K562 (cell line): ENCODE data around the gene CFAP90. TPM values are rescaled to one million over a fixed set of nuclear protein-coding genes. Genes with fewer than 3 reads are reported as not detected.

Source experiments
- ATAC-seq: fragments of 200-7000 bp; cut with Tn5 transposase; 3 replicates; pipeline ENCODE4 v1.9.1; 2020; ENCODE audit warnings: moderate library complexity
- BruUV-seq: library from RNA; stranded (reverse); fragments of 400-500 nt; replicated peaks from 2 replicates; lab custom pipeline; 2021; lab: Mats Ljungman, UMichigan
- CTCF ChIA-PET: fragments of 300-600 bp; formaldehyde crosslinking; extraction: SDS; loops from one replicate; lab custom pipeline; 2021; ENCODE audit warnings: low intra/inter-chr PET ratio; lab: Yijun Ruan, JAX
- POLR2A ChIA-PET: fragments of 300-600, 350-650 bp; sonication (Branson Sonifier 250); formaldehyde crosslinking; extraction: SDS; loops from one replicate; lab custom pipeline; 2021; ENCODE audit warnings: antibody characterized with exemption, inconsistent platforms; lab: Yijun Ruan, JAX
- DNase-seq, 4 experiments: peaks; one replicate each; pipeline versions ENCODE4 v3.0.0 to v3.0.0-alpha.2; 2011 to 2018; ENCODE audit warnings: low spot score in 3 of 4, mixed read lengths in 3 of 4; ENCODE audit errors: extremely low read depth in 1 of 4
- FAIRE-seq: peaks from 2 replicates; lab custom pipeline; 2011; peaks lifted over from hg19 to GRCh38; lab: Jason Lieb, UNC
- H2AFZ ChIP-seq: 2 replicates; pipeline ENCODE4 v1.6.0; 2011; ENCODE audit warnings: low read depth, low read length, control low read depth, inconsistent platforms
- H3K27ac ChIP-seq: fragments of 200-600 bp; 3 replicates; pipeline ENCODE4 v1.8.0; 2011; ENCODE audit warnings: low read depth, mild to moderate bottlenecking, control low read depth, inconsistent platforms, low read length, moderate library complexity, mixed read lengths; ENCODE audit errors: extremely low read depth
- H3K27me3 ChIP-seq, 2 experiments: fragments of 300-600 bp in 1 of 2; 2 replicates in 1 of 2; 3 replicates in 1 of 2; pipeline versions ENCODE4 v1.6.0 to v1.8.0; 2011; ENCODE audit warnings: inconsistent platforms in 2 of 2, low read length in 2 of 2, mild to moderate bottlenecking in 1 of 2, mixed read lengths in 1 of 2, moderate library complexity in 1 of 2; ENCODE audit not compliant: control insufficient read depth in 2 of 2, insufficient read depth in 2 of 2
- H3K36me3 ChIP-seq: fragments of 300-600 bp; 3 replicates; pipeline ENCODE4 v1.8.0; 2011; ENCODE audit warnings: mild to moderate bottlenecking, low read length, inconsistent platforms; ENCODE audit not compliant: control insufficient read depth, insufficient read depth
- H3K4me1 ChIP-seq, 2 experiments: fragments of 200-600 bp in 1 of 2; replicated peaks in 1 of 2; 2 replicates in 1 of 2; 3 replicates in 1 of 2; pipeline versions ENCODE4 v1.5.1 to v1.8.0; 2011; ENCODE audit warnings: inconsistent platforms in 2 of 2, low read length in 2 of 2, mild to moderate bottlenecking in 1 of 2, mixed read lengths in 1 of 2, moderate library complexity in 1 of 2; ENCODE audit not compliant: control insufficient read depth in 2 of 2, insufficient read depth in 2 of 2
- H3K4me2 ChIP-seq: 2 replicates; pipeline ENCODE4 v1.6.1; 2011; ENCODE audit warnings: low read length, control low read depth, inconsistent platforms, mixed read lengths; ENCODE audit not compliant: insufficient read depth
- H3K4me3 ChIP-seq: fragments of 200-600 bp; sonication (generic), shearing (Covaris generic); 2 replicates; pipeline ENCODE4 v1.5.1; 2016; ENCODE audit warnings: control low read depth, inconsistent platforms
- H3K79me2 ChIP-seq: fragments of 200-600 bp; 3 replicates; pipeline ENCODE4 v1.8.0; 2011; ENCODE audit warnings: low read length, inconsistent platforms; ENCODE audit not compliant: control insufficient read depth, insufficient read depth
- H3K9ac ChIP-seq, 2 experiments: 2 replicates each; pipeline versions ENCODE4 v1.6.0 to v1.6.1; 2011; ENCODE audit warnings: low read depth in 2 of 2, low read length in 2 of 2, control low read depth in 1 of 2, inconsistent platforms in 1 of 2, mild to moderate bottlenecking in 1 of 2, mixed read lengths in 1 of 2; ENCODE audit not compliant: insufficient read depth in 1 of 2
- H3K9me1 ChIP-seq: one replicate; pipeline ENCODE4 v1.6.0; 2011; ENCODE audit warnings: inconsistent platforms, mild to moderate bottlenecking, low read length, moderate library complexity; ENCODE audit not compliant: control insufficient read depth, insufficient read depth
- H3K9me3 ChIP-seq: replicated peaks from 2 replicates; pipeline ENCODE4 v1.5.1; 2011; ENCODE audit warnings: low read depth, low read length, inconsistent platforms; ENCODE audit not compliant: control insufficient read depth, insufficient read depth
- H4K20me1 ChIP-seq: replicated peaks from 2 replicates; pipeline ENCODE4 v1.6.1; 2011; ENCODE audit warnings: low read length, inconsistent platforms, mixed read lengths; ENCODE audit not compliant: control insufficient read depth, insufficient read depth
- MCM2 ChIP-seq: fragments of 450-650 bp; IDR thresholded peaks from 2 replicates; pipeline ENCODE4 v1.6.1; 2017; ENCODE audit warnings: low read depth, mild to moderate bottlenecking
- MCM3 ChIP-seq: fragments of 450-650 bp; IDR thresholded peaks from 2 replicates; pipeline ENCODE4 v1.6.1; 2016
- PML ChIP-seq: IDR thresholded peaks from 2 replicates; pipeline ENCODE4 v1.6.1; 2012; ENCODE audit warnings: low read length, inconsistent platforms
- POLR2A ChIP-seq: fragments of 450-650 bp; conservative IDR thresholded peaks from 2 replicates; pipeline ENCODE4 v1.6.1; 2016
- RFX7 ChIP-seq: fragments of 250-450 bp; sonication (Bioruptor Pico); IDR thresholded peaks from 2 replicates; pipeline ENCODE4 v1.5.1; 2021; ENCODE audit warnings: mild to moderate bottlenecking
- SLC30A9 ChIP-seq: fragments of 250-450 bp; sonication (Bioruptor Pico); IDR thresholded peaks from 2 replicates; pipeline ENCODE4 v1.8.0; 2022; ENCODE audit warnings: mild to moderate bottlenecking, moderate library complexity
- SP1 ChIP-seq: sonication (generic); formaldehyde crosslinking; IDR thresholded peaks from 2 replicates; pipeline ENCODE4 v1.8.1; 2022; ENCODE audit warnings: mild to moderate bottlenecking, missing genetic modification reagents
- ZNF41 ChIP-seq: fragments of 250-450 bp; sonication (Bioruptor Pico); conservative IDR thresholded peaks from 2 replicates; pipeline ENCODE4 v1.4.0; 2020; ENCODE audit warnings: mild to moderate bottlenecking
- WGBS: fragments of 100-300 bp; shearing (Covaris generic); methylation state at CpG from one replicate; pipeline ENCODE4 v1.1.6; 2016; ENCODE audit warnings: low coverage, mixed read lengths; ENCODE audit not compliant: insufficient coverage; ENCODE audit errors: missing lambda C conversion rate; 5-methylcytosine and 5-hydroxymethylcytosine counted together
- in situ Hi-C: fragments of 300-500 bp; cut with MboI; formaldehyde crosslinking; loops from 4 replicates; pipeline ENCODE4 v1.15.0; 2018; ENCODE audit warnings: inconsistent platforms, mixed read lengths
- intact Hi-C: fragments of 100-400 bp; cut with micrococcal nuclease; formaldehyde crosslinking; loops from 2 replicates; pipeline ENCODE4 v1.14.2; 2022
- polyA plus RNA-seq, 8 experiments: library from polyadenylated mRNA; depleted of rRNA in 4 of 8; stranded (reverse) in 5 of 8; unstranded in 3 of 8; fragments of >200 nt; fragmentation: Nextera tagmentation in 2 of 8; fragmentation: Illumina TruSeq in 1 of 8; extraction: Ambion mirVana in 2 of 8; extraction: Trizol in 1 of 8; gene quantifications; 2 replicates each; pipeline versions ENCODE4 v1.2.1 to v1.2.3, GENCODE V29; 2011 to 2014; ENCODE audit warnings: inconsistent platforms in 1 of 8, missing spikeins in 1 of 8
- total RNA-seq, 7 experiments: library from RNA; depleted of rRNA in 6 of 7; stranded (reverse); fragments of >200 nt in 6 of 7; fragmentation: Illumina TruSeq in 2 of 7; extraction: Trizol in 2 of 7; gene quantifications; 2 replicates each; pipeline versions ENCODE4 v1.2.1 to v1.2.3, GENCODE V29; 2011 to 2021; ENCODE audit warnings: low replicate concordance in 1 of 7
- TF ChIP-seq, protein P1 (sequence below): fragments of 450-650 bp; conservative IDR thresholded peaks from 2 replicates; pipeline ENCODE4 v1.6.1; 2016; ENCODE audit warnings: missing genetic modification characterization, low read depth, mild to moderate bottlenecking, control low read depth, missing compliant biosample characterization
- TF ChIP-seq, protein P2 (sequence below): sonication (generic); formaldehyde crosslinking; IDR thresholded peaks from 2 replicates; pipeline ENCODE4 v1.8.0; 2022; ENCODE audit warnings: missing genetic modification reagents, mild to moderate bottlenecking, borderline replicate concordance
- TF ChIP-seq, protein P3 (sequence below): fragments of 450-650 bp; IDR thresholded peaks from 2 replicates; pipeline ENCODE4 v1.6.1; 2016; ENCODE audit warnings: missing biosample characterization, missing genetic modification characterization

CFAP90 gene
- total and polyA plus RNA-seq, 9 of the 15 experiments (the other 6 are each of a cell fraction or from before 2014, with no cell fraction given), result not detected

DNA sequence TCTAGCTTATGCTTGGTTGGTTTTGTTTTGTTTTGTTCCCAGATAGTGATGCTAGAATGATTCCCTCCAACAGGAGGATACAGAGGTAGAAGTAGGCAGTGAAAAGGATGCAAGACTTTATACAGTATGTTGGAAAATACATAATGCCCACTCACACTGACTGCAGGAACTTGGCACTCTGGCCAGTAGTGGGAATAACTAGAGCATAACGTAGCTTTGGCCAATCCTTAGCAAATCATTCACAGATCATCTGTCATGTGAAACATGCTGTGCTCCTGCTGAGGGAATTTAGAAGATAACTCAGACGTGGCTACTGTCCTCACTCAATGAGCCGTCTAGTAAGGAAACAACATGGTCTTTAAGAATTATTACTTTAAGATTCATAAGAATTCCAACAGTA is 13.5 kb downstream of the CFAP90 start:
- no peak for TF ChIP-seq SLC30A9 (CRISPR knock-in tag)
- no peak for TF ChIP-seq RFX7 (CRISPR knock-in tag)
- no TSS peak for BruUV-seq
- no peak overlapping the region for H3K9ac ChIP-seq
- H4K20me1 ChIP-seq, result no peaks in the 10 kb centered on the region
- 3% methylated on average over 3 of the region's 3 CpGs for WGBS
- no peaks in the 10 kb centered on the region for H3K4me1 ChIP-seq
- CTCF ChIA-PET, result no interaction called here
- no peak overlapping the region for H3K4me2 ChIP-seq
- H3K27ac ChIP-seq, result no peak overlapping the region
- no peak overlapping the region for H2AFZ ChIP-seq
- no peaks in the 10 kb centered on the region for H3K27me3 ChIP-seq
- no peak for DNase-seq
- in situ Hi-C loops (no loop called here), intact Hi-C loops (no loop called here)
- no peak for FAIRE-seq
- H3K9me3 ChIP-seq, result no peaks in the 10 kb centered on the region
- POLR2A ChIA-PET, result interaction anchor here (0.7 to 0.9 kb wide), 2 partner anchors 18 to 70 kb away, joined by 3 read pairs; no protein-coding TSS in a partner anchor
- ATAC-seq, result no peak
- no peak overlapping the region for H3K4me3 ChIP-seq
- H3K36me3 ChIP-seq, result no peaks in the 10 kb centered on the region
- no peaks in the 10 kb centered on the region for H3K9me1 ChIP-seq
- H3K79me2 ChIP-seq, result no peaks in the 10 kb centered on the region

DNA sequence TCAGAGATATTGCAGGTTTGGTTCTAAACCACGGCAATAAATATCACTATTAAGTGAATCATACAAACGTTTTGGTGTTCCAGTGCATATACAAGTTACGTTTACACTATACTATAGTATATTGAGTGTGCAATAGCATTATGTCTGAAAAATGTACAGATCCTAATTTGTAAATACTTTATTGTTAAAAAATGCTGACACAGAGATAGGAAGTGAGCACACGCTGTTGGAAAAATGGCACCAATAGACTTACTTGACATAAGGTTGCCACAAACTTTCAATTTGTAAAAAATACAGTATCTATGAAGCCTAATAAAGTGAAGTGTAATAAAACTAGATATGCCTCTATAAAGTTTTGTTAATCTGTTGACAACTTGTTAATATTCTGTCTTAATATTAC is 16.0 kb downstream of the CFAP90 start:
- POLR2A ChIA-PET, result interaction anchor here (1.0 kb wide), 1 partner anchor 11 kb away, joined by 3 read pairs; no protein-coding TSS in a partner anchor
- 2% methylated on average over 4 of the region's 4 CpGs for WGBS
- Histone ChIP-seq H3K27ac (no peak overlapping the region), H3K36me3 (no peaks in the 10 kb centered on the region), H4K20me1 (no peaks in the 10 kb centered on the region), H3K9ac (no peak overlapping the region), H3K4me1 (no peaks in the 10 kb centered on the region), H3K4me2 (no peak overlapping the region), H3K27me3 (peaks cover 2 to 10% of the 10 kb centered on the region in 2 experiments; a peak in 1 of 5 replicates), H3K79me2 (no peaks in the 10 kb centered on the region), H3K9me3 (no peaks in the 10 kb centered on the region), H3K4me3 (no peak overlapping the region), H3K9me1 (no peaks in the 10 kb centered on the region), H2AFZ (no peak overlapping the region)
- CTCF ChIA-PET, result no interaction called here
- intact Hi-C loops (no loop called here), in situ Hi-C loops (no loop called here)
- no TSS peak for BruUV-seq
- FAIRE-seq (no peak), ATAC-seq (no peak), DNase-seq (no peak)
- TF ChIP-seq SP1 (CRISPR knock-in tag) (no peak), MCM2 (no peak), MCM3 (no peak), PML (no peak), ZNF41 (no peak), POLR2A (no peak)
- TF ChIP-seq, protein P1, sequence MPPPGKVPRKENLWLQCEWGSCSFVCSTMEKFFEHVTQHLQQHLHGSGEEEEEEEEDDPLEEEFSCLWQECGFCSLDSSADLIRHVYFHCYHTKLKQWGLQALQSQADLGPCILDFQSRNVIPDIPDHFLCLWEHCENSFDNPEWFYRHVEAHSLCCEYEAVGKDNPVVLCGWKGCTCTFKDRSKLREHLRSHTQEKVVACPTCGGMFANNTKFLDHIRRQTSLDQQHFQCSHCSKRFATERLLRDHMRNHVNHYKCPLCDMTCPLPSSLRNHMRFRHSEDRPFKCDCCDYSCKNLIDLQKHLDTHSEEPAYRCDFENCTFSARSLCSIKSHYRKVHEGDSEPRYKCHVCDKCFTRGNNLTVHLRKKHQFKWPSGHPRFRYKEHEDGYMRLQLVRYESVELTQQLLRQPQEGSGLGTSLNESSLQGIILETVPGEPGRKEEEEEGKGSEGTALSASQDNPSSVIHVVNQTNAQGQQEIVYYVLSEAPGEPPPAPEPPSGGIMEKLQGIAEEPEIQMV, result no peak
- TF ChIP-seq, protein P2, sequence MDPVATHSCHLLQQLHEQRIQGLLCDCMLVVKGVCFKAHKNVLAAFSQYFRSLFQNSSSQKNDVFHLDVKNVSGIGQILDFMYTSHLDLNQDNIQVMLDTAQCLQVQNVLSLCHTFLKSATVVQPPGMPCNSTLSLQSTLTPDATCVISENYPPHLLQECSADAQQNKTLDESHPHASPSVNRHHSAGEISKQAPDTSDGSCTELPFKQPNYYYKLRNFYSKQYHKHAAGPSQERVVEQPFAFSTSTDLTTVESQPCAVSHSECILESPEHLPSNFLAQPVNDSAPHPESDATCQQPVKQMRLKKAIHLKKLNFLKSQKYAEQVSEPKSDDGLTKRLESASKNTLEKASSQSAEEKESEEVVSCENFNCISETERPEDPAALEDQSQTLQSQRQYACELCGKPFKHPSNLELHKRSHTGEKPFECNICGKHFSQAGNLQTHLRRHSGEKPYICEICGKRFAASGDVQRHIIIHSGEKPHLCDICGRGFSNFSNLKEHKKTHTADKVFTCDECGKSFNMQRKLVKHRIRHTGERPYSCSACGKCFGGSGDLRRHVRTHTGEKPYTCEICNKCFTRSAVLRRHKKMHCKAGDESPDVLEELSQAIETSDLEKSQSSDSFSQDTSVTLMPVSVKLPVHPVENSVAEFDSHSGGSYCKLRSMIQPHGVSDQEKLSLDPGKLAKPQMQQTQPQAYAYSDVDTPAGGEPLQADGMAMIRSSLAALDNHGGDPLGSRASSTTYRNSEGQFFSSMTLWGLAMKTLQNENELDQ (CRISPR knock-in tag), result no peak
- TF ChIP-seq, protein P3, sequence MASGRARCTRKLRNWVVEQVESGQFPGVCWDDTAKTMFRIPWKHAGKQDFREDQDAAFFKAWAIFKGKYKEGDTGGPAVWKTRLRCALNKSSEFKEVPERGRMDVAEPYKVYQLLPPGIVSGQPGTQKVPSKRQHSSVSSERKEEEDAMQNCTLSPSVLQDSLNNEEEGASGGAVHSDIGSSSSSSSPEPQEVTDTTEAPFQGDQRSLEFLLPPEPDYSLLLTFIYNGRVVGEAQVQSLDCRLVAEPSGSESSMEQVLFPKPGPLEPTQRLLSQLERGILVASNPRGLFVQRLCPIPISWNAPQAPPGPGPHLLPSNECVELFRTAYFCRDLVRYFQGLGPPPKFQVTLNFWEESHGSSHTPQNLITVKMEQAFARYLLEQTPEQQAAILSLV (tag), result no peak
